Thymus (tissue), 14 donors: ENCODE results near the gene SYT4. TPM values are rescaled to one million over a fixed set of nuclear protein-coding genes. Genes with fewer than 3 reads are reported as not detected.
"Not testable (repeated sequence)": the region's sequence is repeated elsewhere in the genome, so short reads cannot be mapped to it uniquely, and the experiment has no call there.

Experiments used
- DNase-seq, 9 donors: peaks; one replicate each; pipeline ENCODE4 v3.0.0-alpha.2; 2013; ENCODE audit warnings: low spot score in 9 of 9, low read depth in 6 of 9, missing footprints in 1 of 9
- H3K27ac ChIP-seq, 2 donors: one replicate each; pipeline ENCODE4 v1.5.1; 2013; ENCODE audit warnings: control low read depth in 1 of 2, low read depth in 1 of 2, low read length in 1 of 2, mild to moderate bottlenecking in 1 of 2, moderate library complexity in 1 of 2
- H3K27me3 ChIP-seq, 2 donors: one replicate each; pipeline ENCODE4 v1.5.1; 2013; ENCODE audit warnings: low read length in 1 of 2; ENCODE audit not compliant: control insufficient read depth in 2 of 2, insufficient read depth in 1 of 2
- H3K36me3 ChIP-seq, 2 donors: one replicate each; pipeline ENCODE4 v1.5.1; 2013; ENCODE audit warnings: low read length in 1 of 2, mild to moderate bottlenecking in 1 of 2, moderate library complexity in 1 of 2; ENCODE audit not compliant: control insufficient read depth in 2 of 2, insufficient read depth in 2 of 2
- H3K4me1 ChIP-seq, 2 donors: one replicate each; pipeline ENCODE4 v1.5.1; 2013; ENCODE audit warnings: low read length in 2 of 2; ENCODE audit not compliant: control insufficient read depth in 2 of 2, insufficient read depth in 2 of 2
- H3K4me3 ChIP-seq, 2 donors: one replicate each; pipeline ENCODE4 v1.5.1; 2013; ENCODE audit warnings: low read length in 2 of 2, control low read depth in 1 of 2, mild to moderate bottlenecking in 1 of 2
- H3K9me3 ChIP-seq, 2 donors: one replicate each; pipeline ENCODE4 v1.5.1; 2013; ENCODE audit warnings: low read length in 1 of 2, mild to moderate bottlenecking in 1 of 2; ENCODE audit not compliant: control insufficient read depth in 2 of 2, insufficient read depth in 1 of 2
- WGBS: extraction: QIAGEN DNeasy Blood & Tissue Kit; methylation state at CpG from one replicate; pipeline ENCODE4 v1.1.7; 2013; 5-methylcytosine and 5-hydroxymethylcytosine counted together
- long read RNA-seq, 10 donors: transcript quantifications; one replicate each; lab custom pipeline, GENCODE V29; 2026
- polyA plus RNA-seq: library from polyadenylated mRNA; stranded (reverse); fragments of 200-250 nt; gene quantifications from one replicate; pipeline ENCODE4 v1.2.3, GENCODE V29; 2013
- total RNA-seq: library from RNA; stranded (reverse); fragments of 120-200 nt; gene quantifications from one replicate; pipeline ENCODE4 v1.2.4, GENCODE V29; 2013
- donor health status: healthy.

Gene SYT4
- total RNA-seq: 0.14 TPM
- polyA plus RNA-seq: 0.75 TPM
- long read RNA-seq, donor 1: 0 reads
- long read RNA-seq, donor 2: 0 reads
- long read RNA-seq, donor 3: 0 reads
- long read RNA-seq, donor 4: 0 reads
- long read RNA-seq, donor 5: 0 reads
- long read RNA-seq, donor 6: 0 reads
- long read RNA-seq, donor 7: 0 reads
- long read RNA-seq, donor 8: 0 reads
- long read RNA-seq, donor 9: 0 reads
- long read RNA-seq, donor 10: 0 reads

- WGBS: 6% methylated on average over 20 of the region's 20 CpGs
- H3K4me3 ChIP-seq: no peak within 1 kb of the TSS
- DNase-seq: peak in 1 of 9 donors; percentile 9
Measured at GRCh38 chr18:43277164-43277600, at the start of gene SYT4. Gene SYT4, minus strand, starts transcription at chr18:43277490. Its CDS starts 209 bp downstream, at chr18:43277281.

GRCh38 chr18:43322132-43322531, 44.8 kb upstream of the SYT4 start:
- Histone ChIP-seq H3K4me3 (no peak overlapping the region), H3K9me3 (no peaks in the 10 kb centered on the region), H3K4me1 (no peaks in the 10 kb centered on the region), H3K36me3 (no peaks in the 10 kb centered on the region), H3K27ac (no peak overlapping the region), H3K27me3 (no peaks in the 10 kb centered on the region)
- no peak for DNase-seq
- WGBS: 90% methylated on average over 1 of the region's 1 CpG

More at GRCh38 chr18:43277164-43277600, at the start of gene SYT4:
- Histone ChIP-seq H3K27me3 (peaks cover 0 to 5% of the 10 kb centered on the region in 2 donors), H3K4me1 (no peaks in the 10 kb centered on the region), H3K9me3 (no peaks in the 10 kb centered on the region), H3K36me3 (no peaks in the 10 kb centered on the region), H3K27ac (no peak within 1 kb of the TSS)

GRCh38 chr18:43314941-43315340, 37.7 kb upstream of the SYT4 start:
- no peaks in the 10 kb centered on the region for H3K27me3 ChIP-seq
- H3K9me3 ChIP-seq: no peaks in the 10 kb centered on the region
- H3K4me1 ChIP-seq: no peaks in the 10 kb centered on the region
- DNase-seq: no peak
- H3K27ac ChIP-seq: no peak overlapping the region
- no peak overlapping the region for H3K4me3 ChIP-seq
- no peaks in the 10 kb centered on the region for H3K36me3 ChIP-seq
- WGBS: 89% methylated on average over 3 of the region's 3 CpGs

GRCh38 chr18:43312891-43313290, 35.6 kb upstream of the SYT4 start:
- WGBS: 91% methylated on average over 1 of the region's 1 CpG
- DNase-seq: no peak

GRCh38 chr18:43310239-43310638, 32.9 kb upstream of the SYT4 start:
- Histone ChIP-seq H3K9me3 (no peaks in the 10 kb centered on the region), H3K36me3 (no peaks in the 10 kb centered on the region), H3K27me3 (no peaks in the 10 kb centered on the region), H3K27ac (no peak overlapping the region), H3K4me3 (no peak overlapping the region), H3K4me1 (no peaks in the 10 kb centered on the region)
- 65% methylated on average over 1 of the region's 1 CpG for WGBS
- no peak for DNase-seq

More at GRCh38 chr18:43312891-43313290, 35.6 kb upstream of the SYT4 start:
- Histone ChIP-seq H3K27ac (no peak overlapping the region), H3K4me1 (no peaks in the 10 kb centered on the region), H3K4me3 (no peak overlapping the region), H3K36me3 (no peaks in the 10 kb centered on the region), H3K9me3 (no peaks in the 10 kb centered on the region), H3K27me3 (no peaks in the 10 kb centered on the region)

- DNase-seq: no peak
- WGBS: 90% methylated on average over 2 of the region's 2 CpGs
- no peak overlapping the region for H3K27ac ChIP-seq
Measured at GRCh38 chr18:43303376-43303775, 26.1 kb upstream of the SYT4 start.

GRCh38 chr18:43286187-43286586, 8.9 kb upstream of the SYT4 start:
- not testable (repeated sequence) for H3K27ac ChIP-seq, H3K36me3 ChIP-seq, DNase-seq, H3K9me3 ChIP-seq, H3K27me3 ChIP-seq, H3K4me3 ChIP-seq, H3K4me1 ChIP-seq
- WGBS: 89% methylated on average over 11 of the region's 11 CpGs

More at GRCh38 chr18:43303376-43303775, 26.1 kb upstream of the SYT4 start:
- Histone ChIP-seq H3K4me3 (no peak overlapping the region), H3K36me3 (no peaks in the 10 kb centered on the region), H3K27me3 (no peaks in the 10 kb centered on the region), H3K9me3 (no peaks in the 10 kb centered on the region), H3K4me1 (no peaks in the 10 kb centered on the region)

- WGBS: 96% methylated on average over 16 of the region's 16 CpGs
- Histone ChIP-seq H3K36me3 (no peaks in the 10 kb centered on the region), H3K4me3 (no peak overlapping the region), H3K27me3 (no peaks in the 10 kb centered on the region), H3K27ac (no peak overlapping the region), H3K4me1 (no peaks in the 10 kb centered on the region), H3K9me3 (no peaks in the 10 kb centered on the region)
- DNase-seq: no peak
Measured at GRCh38 chr18:43283299-43283698, 6.0 kb upstream of the SYT4 start.

GRCh38 chr18:43279015-43279744, 1.9 kb upstream of the SYT4 start:
- no peaks in the 10 kb centered on the region for H3K9me3 ChIP-seq
- no peaks in the 10 kb centered on the region for H3K36me3 ChIP-seq
- no peak overlapping the region for H3K4me3 ChIP-seq
- H3K27me3 ChIP-seq: peaks cover 0 to 5% of the 10 kb centered on the region in 2 donors
- no peaks in the 10 kb centered on the region for H3K4me1 ChIP-seq
- 21% methylated on average over 6 of the region's 6 CpGs for WGBS
- DNase-seq: peak in 1 of 9 donors; percentile 3
- H3K27ac ChIP-seq: no peak overlapping the region
